T-helper 22 cell (primary cell): Measurements from ENCODE around the gene TAOK2.
"Not testable (repeated sequence)": the region's sequence is repeated elsewhere in the genome, so short reads cannot be mapped to it uniquely, and the experiment has no call there.

Experiments
- DNase-seq: peaks from one replicate; pipeline ENCODE4 v3.0.0-alpha.2; 2020; ENCODE audit warnings: low read depth

TAOK2 gene

DNA sequence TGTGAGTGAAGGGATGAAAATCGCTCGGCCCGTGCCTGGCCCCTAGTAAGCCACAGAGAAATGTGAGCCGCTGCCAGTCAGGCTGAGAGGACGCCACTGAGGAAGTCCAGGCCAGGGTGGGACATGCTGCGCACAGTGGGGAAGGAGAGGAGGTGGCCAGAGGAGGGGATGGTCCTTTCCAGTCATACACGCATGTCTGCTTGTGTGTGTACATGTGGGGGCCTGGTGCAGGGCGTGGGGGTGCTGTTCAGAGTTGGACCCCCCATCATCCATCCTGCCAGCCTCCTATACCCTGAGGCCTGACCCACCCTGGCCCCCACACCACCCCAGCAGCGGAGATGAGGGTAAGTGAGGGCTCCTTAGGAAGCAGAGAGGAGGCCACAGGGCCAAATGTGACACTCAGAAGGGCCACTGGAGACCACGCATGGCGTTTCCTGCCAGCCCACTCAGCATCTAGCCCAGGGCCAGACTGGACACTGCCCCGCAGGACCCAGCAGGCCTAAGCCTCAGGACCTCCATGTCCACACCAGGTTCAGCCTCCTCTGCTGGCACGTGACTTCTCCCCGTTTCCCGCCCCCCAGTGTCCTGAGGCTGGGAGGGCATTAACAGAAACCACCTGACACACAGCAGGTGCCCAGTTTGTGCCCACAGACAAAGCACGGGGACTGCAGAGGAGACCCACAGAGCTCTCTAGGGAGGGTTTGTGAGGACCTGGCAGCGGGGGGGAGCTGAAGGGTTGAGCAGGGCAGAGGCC is 30.2 kb downstream of the TAOK2 start:
- DNase-seq: no peak

DNA sequence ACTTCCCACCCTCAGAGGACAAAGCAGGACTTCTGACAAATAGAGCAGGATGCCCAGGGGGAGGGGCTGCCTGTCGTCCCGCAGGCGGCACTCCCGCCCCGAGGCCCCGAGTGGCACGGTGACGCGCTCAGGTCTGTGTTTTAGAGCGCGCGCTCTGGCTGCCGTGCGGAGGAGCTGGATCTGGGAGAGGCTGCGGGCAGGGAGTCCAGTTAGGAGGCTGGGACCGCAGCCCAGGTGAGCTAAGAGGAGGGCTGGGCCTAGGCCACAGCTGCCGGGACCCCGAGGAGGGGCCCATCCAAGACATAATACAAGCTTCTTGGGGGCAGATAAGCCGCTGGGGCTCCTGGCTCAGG is 30.7 kb downstream of the TAOK2 start:
- no peak for DNase-seq

DNA sequence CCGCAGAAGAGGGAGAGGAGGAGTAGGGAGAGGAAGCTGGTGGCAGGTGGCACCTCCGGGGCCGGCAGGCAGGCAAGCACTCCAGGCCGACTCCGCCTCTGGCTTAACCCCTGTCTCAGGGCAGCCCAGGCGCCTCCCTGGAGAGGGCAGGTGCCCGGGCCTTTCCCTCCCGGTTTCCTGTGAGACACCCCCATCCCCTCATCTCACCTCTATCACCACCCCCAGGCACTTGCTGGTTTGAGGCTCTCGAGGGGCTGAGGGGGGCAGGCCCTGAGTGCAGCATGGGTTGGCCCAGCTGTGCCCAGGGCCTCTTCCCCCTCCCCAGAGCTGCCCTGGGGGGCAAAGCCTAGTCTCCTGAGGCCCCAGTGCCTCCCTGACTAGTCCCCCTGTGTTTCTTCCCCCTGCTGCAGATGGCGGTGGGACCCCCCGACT is 31.2 kb downstream of the TAOK2 start:
- DNase-seq: no peak

DNA sequence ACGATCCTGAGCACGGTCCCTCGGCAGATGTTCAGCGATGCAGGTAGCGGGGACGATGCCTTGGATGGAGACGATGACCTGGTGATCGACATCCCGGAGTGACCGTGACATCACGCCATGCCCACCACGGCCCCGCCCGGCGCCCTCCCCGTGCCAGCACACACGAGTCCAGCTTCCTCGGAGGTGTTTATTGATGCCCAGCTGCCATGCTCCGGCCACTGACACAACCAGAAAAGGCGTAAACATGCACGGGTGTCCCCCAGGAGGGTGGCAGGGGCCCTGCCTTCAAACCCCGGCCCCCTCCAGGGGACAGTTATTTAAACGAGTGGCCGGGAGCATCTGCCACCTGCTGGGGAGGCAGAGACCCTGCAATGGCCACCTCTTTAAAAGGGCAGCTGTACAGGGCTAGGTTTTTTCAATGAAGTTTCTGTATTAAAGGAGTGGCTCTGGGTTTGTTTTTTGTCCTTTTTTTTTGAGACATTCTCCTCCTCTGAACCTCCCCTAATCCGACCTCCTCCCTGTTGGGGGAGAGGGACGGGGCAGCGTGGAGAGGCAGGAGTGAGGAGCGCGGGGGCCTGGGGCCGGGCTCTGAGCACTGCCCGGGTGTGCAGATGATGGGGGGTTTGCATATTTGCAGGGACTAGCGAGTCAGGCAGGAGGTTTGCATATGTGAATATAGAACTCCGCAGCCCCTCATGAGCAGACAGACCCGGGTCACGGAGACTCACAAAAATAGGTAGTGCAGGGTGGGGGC is 31.9 kb downstream of the TAOK2 start:
- DNase-seq: no peak

DNA sequence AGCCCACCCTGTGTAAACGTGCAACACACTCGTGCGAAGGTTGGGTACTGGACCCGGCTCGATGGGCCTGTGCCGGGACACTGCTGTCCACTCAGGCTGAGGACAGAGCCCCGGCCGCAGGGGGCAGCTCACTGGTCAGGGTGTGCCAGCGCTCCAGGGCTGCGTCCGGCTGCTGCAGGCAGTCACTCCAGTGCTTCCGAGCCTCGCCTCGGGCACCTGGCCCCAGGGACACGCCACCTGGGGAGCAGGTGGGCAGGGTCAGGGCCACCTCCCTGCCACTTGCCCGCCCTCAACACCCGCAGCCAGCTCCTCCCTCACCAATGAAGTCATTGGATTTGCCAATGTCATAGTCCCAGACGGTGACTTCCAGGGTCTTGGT is 32.4 kb downstream of the TAOK2 start:
- DNase-seq: no peak

DNA sequence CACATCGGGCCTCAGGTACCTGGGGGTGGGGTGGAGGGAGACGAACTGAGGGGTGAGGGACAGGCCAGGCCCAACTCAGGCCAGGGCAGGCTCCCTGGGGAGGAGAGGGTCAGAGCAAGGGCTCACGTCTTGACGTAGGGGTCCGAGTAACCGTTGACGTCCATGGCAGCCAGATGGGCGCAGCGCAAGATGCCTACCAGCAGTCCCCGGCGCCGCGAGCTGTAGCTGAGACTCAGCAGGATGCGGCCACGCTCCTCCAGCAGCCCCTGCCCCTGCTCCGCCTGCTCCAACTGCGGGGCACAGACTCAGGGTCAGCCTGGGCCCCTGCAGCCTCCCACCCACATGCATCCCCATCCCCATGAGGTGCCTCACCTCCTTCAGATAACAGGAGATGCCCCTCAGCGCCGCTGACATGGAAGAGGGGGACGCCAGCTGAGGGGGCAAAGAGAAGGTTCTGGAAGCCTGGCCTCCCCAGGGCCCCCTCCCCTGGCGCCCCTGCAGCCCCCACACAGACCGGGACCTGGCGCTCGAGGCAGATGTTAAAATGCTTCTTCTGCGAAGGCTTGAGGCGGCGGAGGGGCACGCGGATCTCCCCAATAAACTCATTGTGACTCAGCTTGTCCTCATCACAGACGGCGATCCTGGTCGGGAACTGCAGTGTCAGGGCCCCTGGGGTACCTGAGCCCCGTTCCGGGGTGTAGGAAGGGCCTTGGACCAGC is 33.1 kb downstream of the TAOK2 start:
- no peak for DNase-seq

DNA sequence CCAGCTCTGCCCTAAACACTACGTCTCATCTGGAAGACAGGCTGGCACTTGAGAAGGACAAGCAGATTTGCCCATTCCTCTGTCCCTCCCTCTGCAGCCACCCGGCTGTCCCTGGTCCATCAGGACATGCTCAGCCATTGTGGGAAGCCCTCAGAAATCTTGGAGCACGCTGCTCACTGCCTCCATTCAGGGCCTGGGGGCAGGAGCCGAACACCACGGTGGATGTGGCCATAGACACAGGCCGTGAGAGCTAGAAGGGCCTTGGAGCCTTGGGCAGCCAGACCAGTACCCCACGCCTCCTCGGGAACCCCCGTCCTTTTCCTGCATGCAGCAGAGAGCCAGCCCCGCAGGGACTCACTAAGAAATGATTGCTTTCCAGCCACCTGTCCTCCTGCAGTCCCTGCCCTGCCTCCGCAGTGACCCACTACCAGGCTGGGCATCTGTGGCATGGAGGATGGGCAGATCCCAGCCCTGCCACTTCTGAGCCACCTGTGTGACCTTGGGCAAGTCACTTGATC is 33.8 kb downstream of the TAOK2 start:
- DNase-seq: no peak

DNA sequence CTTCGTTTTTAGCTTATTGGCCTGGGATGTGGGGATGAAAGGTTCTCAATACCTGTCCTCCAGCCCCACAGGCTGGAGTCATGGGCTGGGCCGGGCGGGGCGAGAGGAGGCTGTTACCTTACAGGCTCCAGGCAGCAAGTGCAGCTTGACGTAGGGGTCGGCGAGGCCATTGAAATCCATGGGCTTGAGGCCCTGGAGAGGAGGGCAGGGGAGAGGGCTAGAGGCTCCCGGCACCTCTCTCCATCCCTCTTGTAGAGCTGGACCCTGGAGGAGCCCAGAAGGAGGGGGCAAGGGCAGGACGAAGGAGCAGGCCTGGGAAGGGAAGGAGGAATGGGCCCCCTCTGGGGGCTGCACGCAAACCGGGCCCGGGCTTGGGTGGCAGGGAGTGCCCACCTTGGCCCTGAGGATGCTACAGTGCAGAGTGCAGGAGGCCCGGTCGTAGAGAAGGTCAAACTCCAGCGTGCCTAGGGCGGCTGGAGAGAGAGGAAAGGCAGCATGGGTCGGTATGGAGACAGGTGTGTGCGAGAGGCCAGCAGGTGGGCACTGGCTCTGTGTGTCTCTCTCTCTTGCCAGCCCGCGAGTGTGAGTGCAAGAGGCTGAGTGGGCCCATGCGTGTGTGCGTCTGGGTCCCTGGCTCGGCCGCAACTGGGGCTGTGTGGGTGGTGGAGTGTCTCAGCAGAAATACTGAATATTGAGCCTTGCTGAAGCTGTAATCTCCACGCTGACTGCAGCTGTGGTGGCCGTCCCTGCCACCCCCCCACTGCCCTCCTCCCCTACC is 35.6 kb downstream of the TAOK2 start:
- DNase-seq: no peak

DNA sequence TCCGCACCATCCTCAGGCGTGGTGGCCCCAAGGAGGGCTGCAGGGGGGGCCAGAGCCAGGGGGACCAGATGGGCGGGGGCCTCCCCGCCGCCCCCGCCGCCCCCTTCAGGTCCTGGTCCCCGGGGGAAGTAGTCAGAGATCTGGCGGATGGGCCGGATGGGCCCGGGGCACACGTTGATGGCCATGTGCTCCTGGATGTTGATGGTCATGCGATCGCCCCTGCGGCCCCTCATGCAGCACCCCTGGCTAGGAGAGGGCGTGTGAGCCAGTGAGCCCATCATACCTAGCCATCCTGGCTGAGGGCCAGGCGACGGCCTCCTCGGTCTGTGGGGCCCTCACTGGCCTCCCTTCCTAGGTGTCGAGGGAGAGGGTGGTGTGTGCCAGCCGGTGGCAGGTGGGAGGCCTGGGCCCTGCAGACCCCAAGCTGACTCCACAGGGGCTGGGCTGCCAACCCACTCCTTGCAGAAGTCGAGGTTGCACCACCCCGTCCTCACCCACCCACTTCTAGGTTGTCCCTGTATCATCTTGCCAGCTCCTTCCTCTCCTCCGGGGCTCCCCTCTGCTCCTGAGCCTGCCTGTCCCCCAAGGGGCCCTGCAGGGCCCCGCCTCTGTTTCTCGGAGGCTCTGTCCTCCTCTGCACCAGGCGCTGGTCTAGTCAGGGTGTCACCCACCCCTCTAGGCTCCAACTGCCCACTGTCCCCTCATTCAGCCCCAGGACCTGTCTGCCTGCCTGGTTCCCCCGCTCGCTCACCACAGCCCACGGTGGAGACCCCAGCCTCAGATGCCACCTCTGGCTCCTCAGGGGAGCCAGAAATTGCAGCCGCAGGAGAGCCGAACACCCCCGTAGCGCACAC is 36.5 kb downstream of the TAOK2 start:
- DNase-seq: no peak

DNA sequence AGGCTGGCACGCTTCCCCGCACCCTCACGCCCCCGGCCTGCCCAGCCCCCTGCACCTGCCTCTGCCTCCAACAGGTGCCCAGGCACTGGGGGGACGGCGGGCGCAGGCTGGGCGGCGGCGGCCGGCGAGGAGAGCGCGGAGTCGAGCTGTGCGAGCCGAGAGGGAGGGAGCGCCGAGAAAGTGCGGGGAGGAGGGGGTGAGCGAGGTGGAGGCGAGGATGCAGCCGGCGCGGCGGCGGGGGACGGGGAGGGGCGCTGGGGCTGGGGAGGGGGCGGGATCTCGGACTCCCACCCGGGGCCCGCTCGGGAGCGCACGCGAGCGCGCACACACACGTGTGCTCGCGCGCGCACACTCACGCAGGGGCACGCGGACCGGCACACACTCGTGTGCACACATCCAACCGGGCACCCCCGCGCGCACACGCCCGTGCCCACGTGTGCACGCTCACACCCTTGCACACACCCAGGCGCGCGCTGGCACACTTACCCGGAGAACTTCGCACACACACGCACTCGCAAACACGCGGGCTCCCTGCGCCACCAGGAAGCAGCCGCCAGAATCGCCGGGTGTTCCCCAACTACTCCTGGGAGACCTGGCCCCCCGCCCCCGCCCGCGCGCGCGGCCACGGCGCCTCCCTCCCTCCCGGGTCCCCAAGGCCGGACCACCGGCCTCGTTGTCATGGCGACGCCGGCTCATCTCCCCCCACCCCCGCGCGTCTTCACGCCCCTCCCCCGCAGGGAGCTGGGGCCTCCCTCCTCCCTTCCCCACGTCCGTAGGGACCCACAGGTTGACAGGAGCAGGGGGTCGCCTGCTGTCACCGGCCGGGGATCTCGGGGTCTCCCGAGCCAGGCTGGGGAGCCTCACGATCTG is 37.4 kb downstream of the TAOK2 start, which contains the start of gene DOC2A:
Gene DOC2A (minus strand): TSS at position 184 of the 870 bp plus-strand sequence. CDS start 805 bp downstream, outside the sequence.
- no peak for DNase-seq

DNA sequence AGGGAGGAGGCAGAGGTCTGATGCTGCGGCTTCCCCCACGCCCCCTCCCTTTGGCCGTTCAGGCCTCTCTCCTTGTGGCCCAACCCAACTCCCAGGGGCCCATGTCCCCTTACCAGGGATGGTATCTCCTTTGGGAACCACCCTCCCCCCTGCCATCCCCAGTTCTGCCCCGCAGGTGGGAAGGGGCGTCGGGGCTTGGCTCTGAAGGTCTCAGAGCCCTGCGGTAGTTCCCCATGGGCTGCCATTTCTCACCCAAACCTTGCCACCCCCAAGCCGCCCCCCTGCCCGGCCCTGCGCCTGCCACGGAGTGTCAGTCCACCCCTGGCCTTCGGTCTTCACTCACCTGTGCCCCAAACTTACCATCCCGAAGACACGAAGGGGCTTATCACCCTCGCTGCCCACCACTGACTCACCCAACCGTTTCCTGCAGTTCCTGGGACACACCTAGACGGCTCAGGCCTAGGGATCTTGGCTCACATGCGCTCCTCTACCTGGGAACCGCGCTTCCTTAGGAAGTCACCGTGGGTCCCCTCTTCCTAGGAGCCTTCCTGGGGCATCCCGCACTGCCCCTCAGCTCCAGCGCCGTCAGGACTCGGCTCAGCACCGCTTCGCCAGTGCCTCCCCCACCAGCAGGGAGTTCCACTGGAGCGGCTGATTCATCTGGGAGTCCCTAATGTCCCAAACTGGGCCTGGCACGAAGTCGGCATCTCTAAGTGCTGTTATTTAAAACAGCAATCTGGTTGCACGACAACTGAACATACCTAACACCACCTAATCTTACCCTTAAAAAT is 38.2 kb downstream of the TAOK2 start:
- no peak for DNase-seq

DNA sequence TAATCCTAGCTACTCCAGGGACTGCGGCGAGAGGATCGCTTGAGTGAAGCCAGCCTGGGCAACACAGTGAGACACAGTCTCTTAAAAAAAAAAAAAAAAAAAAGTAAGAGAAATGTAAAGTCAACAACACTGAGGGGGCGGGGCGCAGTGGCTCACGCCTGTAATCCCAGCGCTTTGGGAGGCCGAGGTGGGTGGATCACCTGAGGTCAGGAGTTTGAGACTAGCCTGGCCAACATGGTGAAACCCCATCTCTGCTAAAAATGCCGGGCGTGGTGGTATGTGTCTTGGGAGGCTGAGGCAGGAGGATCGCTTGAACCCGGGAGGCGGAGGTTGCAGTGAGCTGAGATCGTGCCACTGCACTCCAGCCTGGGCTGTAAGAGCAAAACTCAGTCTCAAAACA is 38.9 kb downstream of the TAOK2 start:
- DNase-seq: not testable (repeated sequence)

DNA sequence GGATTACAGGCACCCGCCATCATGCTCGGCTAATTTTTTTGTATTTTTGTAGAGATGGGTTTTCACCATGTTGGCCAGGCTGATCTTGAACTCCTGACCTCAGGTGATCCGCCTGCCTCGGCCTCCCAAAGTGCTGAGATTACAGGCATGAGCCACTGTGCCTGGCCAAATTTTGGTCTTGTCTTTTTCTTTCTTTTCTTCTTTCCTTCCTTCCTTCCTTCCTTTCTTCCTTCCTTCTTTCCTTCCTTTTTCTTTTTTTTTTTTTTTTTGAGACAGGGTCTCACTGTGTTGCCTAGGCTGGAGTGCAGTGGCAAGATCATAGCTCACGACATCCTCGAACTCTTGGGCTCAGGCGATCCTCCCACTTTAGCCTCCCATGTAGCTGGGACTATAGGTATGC is 41.8 kb downstream of the TAOK2 start:
- not testable (repeated sequence) for DNase-seq

DNA sequence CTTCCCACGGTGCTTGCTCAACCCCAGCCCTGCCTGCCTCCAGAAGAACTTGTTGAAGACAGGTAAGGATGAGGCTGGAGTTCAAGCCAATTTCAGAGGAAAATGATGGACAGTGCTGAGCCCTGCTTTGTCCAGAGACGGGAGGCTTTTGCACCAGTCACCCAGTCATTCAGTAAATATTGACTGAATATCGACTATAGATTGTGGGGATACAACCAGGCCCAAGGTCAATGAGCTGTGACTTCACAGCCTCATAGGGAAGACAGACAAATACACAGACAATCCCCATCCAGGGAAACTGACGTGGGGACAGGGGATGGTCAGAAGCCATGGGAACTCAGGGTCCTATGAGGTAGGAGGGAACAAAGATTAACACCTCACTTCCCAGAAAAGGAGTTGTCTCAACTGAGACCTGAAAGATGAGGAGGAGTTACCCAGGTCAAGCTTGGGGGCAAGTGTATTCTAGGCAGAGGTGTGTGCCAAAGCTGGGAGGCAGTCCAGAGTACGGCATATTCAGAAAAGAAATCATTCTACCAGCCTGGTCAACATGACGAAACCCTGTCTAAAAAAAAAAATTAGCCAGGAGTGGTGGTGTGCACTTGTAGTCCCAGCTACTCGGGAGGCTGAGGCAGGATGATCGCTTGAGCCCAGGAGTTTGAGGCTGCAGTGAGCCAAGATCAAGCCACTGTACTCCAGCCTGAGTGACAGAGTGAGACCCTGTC is 43.0 kb downstream of the TAOK2 start:
- no peak for DNase-seq

DNA sequence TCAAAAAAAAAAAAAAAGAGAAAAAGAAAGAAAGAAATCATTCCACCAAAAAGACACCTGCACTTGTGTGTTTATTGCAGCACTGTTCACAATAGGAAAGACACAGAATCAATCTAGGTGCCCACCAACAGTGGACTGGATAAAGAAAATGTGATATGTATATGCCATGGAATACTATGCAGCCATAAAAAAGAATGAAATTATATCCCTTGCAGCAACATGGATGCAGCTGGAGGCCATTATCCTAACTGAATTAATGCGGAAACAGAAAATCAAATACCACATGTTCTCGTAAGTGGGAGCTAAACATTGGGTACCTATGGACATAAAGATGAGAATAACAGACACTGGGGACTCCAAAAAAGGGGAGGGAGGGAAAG is 43.6 kb downstream of the TAOK2 start:
- DNase-seq: no peak

DNA sequence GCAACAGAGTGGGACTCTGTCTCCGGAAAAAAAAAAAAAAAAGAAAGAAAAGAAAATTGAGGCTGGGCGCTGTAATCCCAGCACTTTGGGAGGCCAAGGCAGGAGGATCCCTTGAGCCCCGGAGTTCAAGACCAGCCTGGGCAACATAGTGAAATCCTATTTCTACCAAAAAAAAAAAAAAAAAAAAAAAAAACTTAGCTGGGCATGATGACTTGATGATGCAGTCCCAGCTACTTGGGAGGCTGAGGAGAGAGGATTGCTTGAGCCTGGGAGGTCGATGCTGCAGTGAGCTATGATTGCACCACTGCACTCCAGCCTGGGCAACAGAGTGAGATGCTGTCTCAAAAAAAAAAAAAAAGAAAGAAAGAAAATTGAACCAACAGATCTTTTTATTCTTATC is 44.3 kb downstream of the TAOK2 start:
- DNase-seq: not testable (repeated sequence)

DNA sequence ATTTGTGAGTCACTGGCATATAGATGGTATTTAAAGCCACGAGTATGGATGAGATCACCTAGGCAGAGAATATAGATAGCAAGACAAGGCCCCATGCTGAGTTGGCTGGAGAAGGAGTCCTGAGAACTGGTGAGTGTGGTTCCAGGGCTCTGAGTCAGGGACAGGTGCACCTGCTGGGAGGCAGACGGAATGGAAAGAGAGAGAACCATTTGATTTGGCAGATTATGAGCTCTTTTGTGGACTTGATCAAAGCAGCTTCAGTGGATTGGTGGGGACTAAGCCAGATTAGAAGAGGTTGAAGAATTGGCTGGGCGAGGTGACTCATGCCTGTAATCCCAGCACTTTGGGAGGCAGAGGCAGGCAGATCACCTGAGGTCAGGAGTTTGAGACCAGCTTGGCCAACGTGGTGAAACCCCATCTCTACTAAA is 45.1 kb downstream of the TAOK2 start:
- no peak for DNase-seq

DNA sequence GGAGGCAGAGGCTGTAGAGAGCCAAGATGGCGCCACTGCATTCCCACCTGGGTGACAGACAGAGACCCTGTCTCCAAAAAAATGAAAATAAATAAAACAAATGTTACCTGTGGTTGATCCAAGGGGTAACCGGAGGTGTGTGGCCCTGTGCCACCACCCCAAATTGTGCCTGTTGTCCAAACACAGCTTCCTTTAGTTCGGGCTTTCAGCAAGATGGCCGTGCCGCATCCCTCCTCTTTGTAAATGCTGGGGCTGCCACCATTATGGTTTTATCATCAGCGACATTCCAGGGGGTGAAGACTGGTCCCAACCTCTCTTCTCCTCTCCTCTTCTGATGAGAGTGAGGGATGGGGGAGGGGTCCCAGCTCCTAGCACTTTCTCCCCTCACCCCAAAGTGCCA is 49.2 kb downstream of the TAOK2 start, which contains the start of gene C16orf92:
Gene C16orf92 (plus strand): TSS at position 312 of the 400 bp plus-strand sequence. CDS start 143 bp downstream, outside the sequence.
- DNase-seq: no peak
